Measurements from ENCODE around the gene CHTOP.
A peak's percentile ranks its signal among the peaks of the same experiment; 100 is the strongest.

The CHTOP gene

DNA sequence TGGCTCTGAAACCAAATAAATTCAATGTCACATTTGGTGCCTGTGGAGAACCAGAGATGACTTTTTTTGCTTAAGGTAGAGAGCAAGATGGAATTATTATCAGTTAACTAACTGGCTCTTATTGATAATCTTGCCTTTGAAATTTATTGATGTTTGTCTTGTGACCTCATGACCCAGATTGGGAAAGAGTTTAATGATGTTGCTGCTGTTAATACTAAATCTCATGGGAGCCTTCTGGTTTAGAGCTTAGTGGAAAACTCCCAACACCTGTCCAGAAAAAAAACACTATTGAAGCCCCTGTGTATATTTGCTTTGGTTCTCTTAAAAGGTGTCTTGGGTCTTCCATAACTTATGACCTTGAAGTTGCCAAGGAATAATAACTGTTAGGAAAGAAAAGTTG, 9.9 kb downstream of the CHTOP start:
- Histone ChIP-seq H2BK12ac (ENCODE audit: low read length) (no peak overlapping the region), H3K9me3 (ENCODE audit: insufficient read depth, low read depth, low read length) (no peaks in the 10 kb centered on the region), H3K4me3 (ENCODE audit: low read depth, low read length) (no peak overlapping the region), H4K91ac (ENCODE audit: low read depth, low read length) (no peak overlapping the region), H3K4me1 (ENCODE audit: control insufficient read depth in 1 of 2, insufficient read depth in 2 of 2, low read length in 2 of 2) (peaks cover 0 to 2% of the 10 kb centered on the region in 2 experiments), H3K27me3 (ENCODE audit: insufficient read depth, low read length) (no peaks in the 10 kb centered on the region), H2BK120ac (ENCODE audit: insufficient read depth, low read length, poor library complexity) (no peak overlapping the region), H2BK5ac (ENCODE audit: low read depth, low read length, poor library complexity) (no peak overlapping the region), H3K4ac (ENCODE audit: low read depth, low read length) (no peak overlapping the region), H3K79me1 (ENCODE audit: low read length) (no peaks in the 10 kb centered on the region), H3K14ac (ENCODE audit: low read length) (no peak overlapping the region), H3K9ac (ENCODE audit: low read length) (no peak overlapping the region), H4K12ac (ENCODE audit: low read depth, low read length) (no peak overlapping the region), H3K36me3 (ENCODE audit: control insufficient read depth in 1 of 2, insufficient read depth in 2 of 2, low read length in 2 of 2) (peaks cover 31 to 55% of the 10 kb centered on the region in 2 experiments), H2AK5ac (ENCODE audit: low read length) (no peak overlapping the region), H3K18ac (ENCODE audit: low read length) (no peak overlapping the region), H4K8ac (ENCODE audit: low read depth, low read length) (no peak overlapping the region), H3K27ac (ENCODE audit: low read depth, low read length) (no peak overlapping the region), H3K4me2 (ENCODE audit: low read length) (no peak overlapping the region), H3K79me2 (ENCODE audit: control insufficient read depth, insufficient read depth, low read length, poor library complexity) (no peaks in the 10 kb centered on the region), H3K23ac (ENCODE audit: low read length) (no peak overlapping the region), H2AFZ (ENCODE audit: insufficient read depth, low read length, poor library complexity) (no peak overlapping the region)
- no peak for DNase-seq

DNA sequence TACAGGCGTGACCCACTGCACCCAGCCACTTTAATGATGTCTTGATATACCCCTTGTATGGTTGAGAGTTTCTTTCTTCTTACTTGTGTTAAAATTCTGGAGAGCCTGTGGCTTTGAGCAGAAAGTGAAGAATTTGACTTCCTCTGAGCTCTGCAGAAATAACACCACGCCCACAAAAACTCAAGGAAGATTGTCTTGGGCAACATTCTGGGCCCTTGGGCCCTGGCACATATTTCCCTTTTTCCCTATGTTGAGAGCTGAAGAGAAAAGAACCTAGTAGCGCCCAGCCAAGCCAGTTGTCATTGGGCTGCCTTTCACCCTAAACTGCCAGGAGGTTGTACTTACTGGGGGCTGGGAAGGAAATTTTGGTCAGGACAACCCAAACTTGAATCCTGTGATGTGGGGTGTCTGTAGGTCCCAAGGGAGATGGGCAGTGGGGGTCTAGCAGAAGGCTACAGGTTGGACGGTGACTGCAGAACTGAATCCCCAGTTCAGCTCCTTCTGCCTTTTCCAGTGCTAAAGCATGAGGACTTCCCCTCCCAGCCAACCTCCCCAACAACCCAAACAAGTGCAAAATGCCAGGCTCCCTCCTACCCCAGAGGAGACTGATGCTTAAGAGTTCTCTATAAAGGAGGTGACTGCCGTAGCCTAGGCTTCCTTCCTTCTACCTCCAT, 12.9 kb downstream of the CHTOP start:
- Histone ChIP-seq H2AFZ (ENCODE audit: insufficient read depth, low read length, poor library complexity) (no peak overlapping the region), H3K27ac (ENCODE audit: low read depth, low read length) (no peak overlapping the region), H2BK120ac (ENCODE audit: insufficient read depth, low read length, poor library complexity) (no peak overlapping the region), H3K79me2 (ENCODE audit: control insufficient read depth, insufficient read depth, low read length, poor library complexity) (no peaks in the 10 kb centered on the region), H3K36me3 (ENCODE audit: control insufficient read depth in 1 of 2, insufficient read depth in 2 of 2, low read length in 2 of 2) (peaks cover 14 to 30% of the 10 kb centered on the region in 2 experiments), H3K14ac (ENCODE audit: low read length) (no peak overlapping the region), H3K23ac (ENCODE audit: low read length) (no peak overlapping the region), H4K12ac (ENCODE audit: low read depth, low read length) (no peak overlapping the region), H3K9me3 (ENCODE audit: insufficient read depth, low read depth, low read length) (peaks cover under 1% of the 10 kb centered on the region), H3K4me3 (ENCODE audit: low read depth, low read length) (no peak overlapping the region), H2BK12ac (ENCODE audit: low read length) (no peak overlapping the region), H2BK5ac (ENCODE audit: low read depth, low read length, poor library complexity) (no peak overlapping the region), H2AK5ac (ENCODE audit: low read length) (no peak overlapping the region), H3K27me3 (ENCODE audit: insufficient read depth, low read length) (no peaks in the 10 kb centered on the region), H3K4me2 (ENCODE audit: low read length) (no peak overlapping the region), H3K9ac (ENCODE audit: low read length) (no peak overlapping the region), H4K8ac (ENCODE audit: low read depth, low read length) (no peak overlapping the region), H3K79me1 (ENCODE audit: low read length) (no peaks in the 10 kb centered on the region), H4K91ac (ENCODE audit: low read depth, low read length) (no peak overlapping the region), H3K4ac (ENCODE audit: low read depth, low read length) (no peak overlapping the region), H3K4me1 (ENCODE audit: control insufficient read depth in 1 of 2, insufficient read depth in 2 of 2, low read length in 2 of 2) (peaks cover 0 to 2% of the 10 kb centered on the region in 2 experiments), H3K18ac (ENCODE audit: low read length) (no peak overlapping the region)
- no peak for DNase-seq
- no CpG with 5 or more reads among the region's 5 CpGs for WGBS (ENCODE audit: extremely low coverage, insufficient coverage, insufficient read length)

DNA sequence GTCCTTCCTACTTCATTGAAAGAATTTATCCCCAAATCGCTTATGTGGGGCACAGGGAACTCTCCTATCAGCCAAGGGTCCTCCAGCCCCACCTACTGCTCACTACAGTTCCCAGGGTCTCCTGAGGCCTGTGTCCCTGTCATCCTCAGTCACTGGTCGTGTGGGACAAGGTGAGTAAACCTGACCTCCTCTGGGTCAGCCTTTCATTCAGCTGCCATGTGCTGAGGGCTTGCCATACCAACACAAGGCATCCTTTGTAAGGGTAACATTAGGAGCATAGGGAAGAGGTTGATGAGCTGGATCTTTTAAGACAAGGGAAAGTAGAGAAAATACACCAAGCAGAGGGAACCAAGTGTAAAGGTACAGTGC, 13.5 kb downstream of the CHTOP start:
- H2BK12ac ChIP-seq (ENCODE audit: low read length), result no peak overlapping the region
- H3K4me2 ChIP-seq (ENCODE audit: low read length), result no peak overlapping the region
- no peak overlapping the region for H3K4ac ChIP-seq (ENCODE audit: low read depth, low read length)
- H3K4me1 ChIP-seq (ENCODE audit: control insufficient read depth in 1 of 2, insufficient read depth in 2 of 2, low read length in 2 of 2), result peaks cover 0 to 2% of the 10 kb centered on the region in 2 experiments
- no peak overlapping the region for H4K8ac ChIP-seq (ENCODE audit: low read depth, low read length)
- H3K14ac ChIP-seq (ENCODE audit: low read length), result no peak overlapping the region
- no peak overlapping the region for H3K27ac ChIP-seq (ENCODE audit: low read depth, low read length)
- peaks cover 10 to 25% of the 10 kb centered on the region in 2 experiments for H3K36me3 ChIP-seq (ENCODE audit: control insufficient read depth in 1 of 2, insufficient read depth in 2 of 2, low read length in 2 of 2)
- H2AK5ac ChIP-seq (ENCODE audit: low read length), result no peak overlapping the region
- no peak overlapping the region for H2AFZ ChIP-seq (ENCODE audit: insufficient read depth, low read length, poor library complexity)
- no peak for DNase-seq
- H3K79me1 ChIP-seq (ENCODE audit: low read length), result no peaks in the 10 kb centered on the region
- H3K9me3 ChIP-seq (ENCODE audit: insufficient read depth, low read depth, low read length), result peaks cover 1% of the 10 kb centered on the region
- no peak overlapping the region for H4K12ac ChIP-seq (ENCODE audit: low read depth, low read length)
- no peak overlapping the region for H2BK5ac ChIP-seq (ENCODE audit: low read depth, low read length, poor library complexity)
- no peak overlapping the region for H3K9ac ChIP-seq (ENCODE audit: low read length)
- H3K23ac ChIP-seq (ENCODE audit: low read length), result no peak overlapping the region
- no peak overlapping the region for H2BK120ac ChIP-seq (ENCODE audit: insufficient read depth, low read length, poor library complexity)
- no CpG with 5 or more reads among the region's 2 CpGs for WGBS (ENCODE audit: extremely low coverage, insufficient coverage, insufficient read length)
- H3K27me3 ChIP-seq (ENCODE audit: insufficient read depth, low read length), result no peaks in the 10 kb centered on the region
- H3K79me2 ChIP-seq (ENCODE audit: control insufficient read depth, insufficient read depth, low read length, poor library complexity), result no peaks in the 10 kb centered on the region
- no peak overlapping the region for H4K91ac ChIP-seq (ENCODE audit: low read depth, low read length)
- H3K4me3 ChIP-seq (ENCODE audit: low read depth, low read length), result no peak overlapping the region
- no peak overlapping the region for H3K18ac ChIP-seq (ENCODE audit: low read length)

DNA sequence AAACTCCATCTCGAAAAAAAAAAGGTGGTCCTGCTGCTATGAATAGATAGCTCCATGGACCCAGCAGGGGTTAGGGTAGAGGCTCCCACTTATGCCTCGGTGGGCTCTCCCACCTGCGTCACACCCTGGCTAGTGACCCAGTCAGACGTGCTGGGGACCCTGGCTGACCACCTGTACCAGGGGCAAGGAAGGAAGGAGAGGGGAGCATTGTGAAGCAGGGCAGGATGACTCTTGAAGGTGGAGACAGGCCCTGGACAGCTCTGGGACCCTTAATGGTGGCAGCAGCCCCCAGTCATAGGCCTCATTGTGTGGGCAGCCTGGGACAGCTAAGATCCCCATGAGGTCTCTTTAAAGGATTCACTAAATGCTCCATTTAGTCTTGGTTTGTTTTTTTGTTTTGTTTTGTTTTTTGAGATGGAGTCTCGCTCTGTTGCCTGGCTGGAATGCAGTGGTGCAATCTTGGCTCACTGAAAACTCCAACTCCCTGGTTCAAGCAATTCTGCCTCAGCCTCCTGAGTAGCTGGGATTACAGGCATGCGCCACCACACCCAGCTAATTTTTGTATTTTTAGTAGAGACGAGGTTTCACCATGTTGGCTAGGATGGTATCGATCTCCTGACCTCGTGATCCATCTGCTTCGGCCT, 14.3 kb downstream of the CHTOP start:
- H3K9ac ChIP-seq (ENCODE audit: low read length), result no peak overlapping the region

More for the DNA sequence above, 14.3 kb downstream of the CHTOP start:
- Histone ChIP-seq H4K91ac (ENCODE audit: low read depth, low read length) (no peak overlapping the region), H3K79me2 (ENCODE audit: control insufficient read depth, insufficient read depth, low read length, poor library complexity) (no peaks in the 10 kb centered on the region), H4K12ac (ENCODE audit: low read depth, low read length) (no peak overlapping the region), H2BK12ac (ENCODE audit: low read length) (no peak overlapping the region), H3K4me3 (ENCODE audit: low read depth, low read length) (no peak overlapping the region), H3K4me2 (ENCODE audit: low read length) (no peak overlapping the region), H3K18ac (ENCODE audit: low read length) (no peak overlapping the region), H3K23ac (ENCODE audit: low read length) (no peak overlapping the region), H2BK120ac (ENCODE audit: insufficient read depth, low read length, poor library complexity) (no peak overlapping the region), H4K8ac (ENCODE audit: low read depth, low read length) (no peak overlapping the region), H3K4me1 (ENCODE audit: control insufficient read depth in 1 of 2, insufficient read depth in 2 of 2, low read length in 2 of 2) (peaks cover 0 to 3% of the 10 kb centered on the region in 2 experiments), H2AFZ (ENCODE audit: insufficient read depth, low read length, poor library complexity) (no peak overlapping the region), H2BK5ac (ENCODE audit: low read depth, low read length, poor library complexity) (no peak overlapping the region), H3K27me3 (ENCODE audit: insufficient read depth, low read length) (no peaks in the 10 kb centered on the region), H3K9me3 (ENCODE audit: insufficient read depth, low read depth, low read length) (peaks cover 1% of the 10 kb centered on the region), H3K79me1 (ENCODE audit: low read length) (no peaks in the 10 kb centered on the region), H2AK5ac (ENCODE audit: low read length) (no peak overlapping the region), H3K27ac (ENCODE audit: low read depth, low read length) (no peak overlapping the region), H3K4ac (ENCODE audit: low read depth, low read length) (no peak overlapping the region), H3K14ac (ENCODE audit: low read length) (no peak overlapping the region), H3K36me3 (ENCODE audit: control insufficient read depth in 1 of 2, insufficient read depth in 2 of 2, low read length in 2 of 2) (peaks cover 8 to 23% of the 10 kb centered on the region in 2 experiments)
- DNase-seq, result peak in 1 of 2 donors; percentile 27
- WGBS (ENCODE audit: extremely low coverage, insufficient coverage, insufficient read length), result no CpG with 5 or more reads among the region's 10 CpGs

Measured in trophoblast cell (in vitro differentiated cells and primary cell).